H1 (cell line): ENCODE measurements around the gene SLC25A30. TPM values are rescaled to one million over a fixed set of nuclear protein-coding genes. Genes with fewer than 3 reads are reported as not detected.

ENCODE experiments used
- CTCF ChIA-PET: fragments of 300-600 bp; sonication (Branson Sonifier 250); formaldehyde crosslinking; loops from one replicate; lab custom pipeline; 2021; ENCODE audit not compliant: partially characterized antibody; lab: Charles Lee
- POLR2A ChIA-PET: fragments of 300-600 bp; sonication (Branson Sonifier 250); formaldehyde crosslinking; loops from one replicate; lab custom pipeline; 2021; ENCODE audit warnings: inconsistent platforms; ENCODE audit not compliant: partially characterized antibody; lab: Charles Lee
- DNase-seq, 2 experiments: peaks; one replicate each; pipeline versions ENCODE4 v3.0.0 to v3.0.0-alpha.2; 2010 to 2022; ENCODE audit warnings: low spot score in 2 of 2, low read depth in 1 of 2, mixed read lengths in 1 of 2
- FAIRE-seq: peaks from 2 replicates; lab custom pipeline; 2011; peaks lifted over from hg19 to GRCh38; lab: Jason Lieb, UNC
- H2AFZ ChIP-seq: 2 replicates; pipeline ENCODE4 v1.8.1; 2012; ENCODE audit warnings: low read length, inconsistent platforms
- H2AK5ac ChIP-seq: 2 replicates; pipeline ENCODE4 v1.6.1; 2013; ENCODE audit warnings: low read depth, low read length
- H2BK120ac ChIP-seq: replicated peaks from 2 replicates; pipeline ENCODE3; 2013; ENCODE audit warnings: low read depth, low read length, inconsistent platforms
- H2BK12ac ChIP-seq: 2 replicates; pipeline ENCODE4 v1.6.1; 2013; ENCODE audit warnings: low read depth, low read length
- H2BK15ac ChIP-seq: 2 replicates; pipeline ENCODE4 v1.6.1; 2013; ENCODE audit warnings: low read length
- H2BK20ac ChIP-seq: 2 replicates; pipeline ENCODE4 v1.6.1; 2013; ENCODE audit warnings: low read length
- H2BK5ac ChIP-seq: 2 replicates; pipeline ENCODE4 v1.6.1; 2013; ENCODE audit warnings: low read depth, low read length
- H3K14ac ChIP-seq: 2 replicates; pipeline ENCODE4 v1.6.1; 2013; ENCODE audit warnings: inconsistent platforms; ENCODE audit not compliant: insufficient read length
- H3K18ac ChIP-seq: 2 replicates; pipeline ENCODE4 v1.6.1; 2013; ENCODE audit warnings: low read length; ENCODE audit errors: extremely low read depth
- H3K23ac ChIP-seq: 2 replicates; pipeline ENCODE4 v1.6.1; 2013; ENCODE audit warnings: inconsistent platforms; ENCODE audit not compliant: insufficient read length
- H3K23me2 ChIP-seq: 2 replicates; pipeline ENCODE4 v1.6.1; 2013; ENCODE audit warnings: low read depth, low read length
- H3K27ac ChIP-seq: 2 replicates; pipeline ENCODE4 v1.6.1; 2011; ENCODE audit warnings: low read depth, low read length, inconsistent platforms
- H3K27me3 ChIP-seq, 4 experiments: replicated peaks in 1 of 4; 1 replicate in 1 of 4; 2 replicates in 3 of 4; pipeline versions ENCODE4 v1.6.1 to v1.8.1; 2011 to 2013; ENCODE audit warnings: low read length in 3 of 4, mild to moderate bottlenecking in 3 of 4, inconsistent platforms in 2 of 4, mixed read lengths in 2 of 4, moderate library complexity in 1 of 4; ENCODE audit not compliant: control insufficient read depth in 3 of 4, insufficient read depth in 3 of 4; ENCODE audit errors: extremely low read depth in 1 of 4
- H3K36me3 ChIP-seq, 4 experiments: 2 replicates each; pipeline versions ENCODE4 v1.6.1 to v1.8.1; 2011 to 2013; ENCODE audit warnings: mild to moderate bottlenecking in 4 of 4, low read length in 3 of 4, moderate library complexity in 2 of 4, control low read depth in 1 of 4, inconsistent platforms in 1 of 4; ENCODE audit not compliant: insufficient read depth in 4 of 4, control insufficient read depth in 2 of 4
- H3K4ac ChIP-seq: replicated peaks from 2 replicates; pipeline ENCODE3; 2013; ENCODE audit warnings: low read length, low read depth, mixed read lengths, inconsistent platforms; ENCODE audit not compliant: insufficient read length
- H3K4me1 ChIP-seq, 4 experiments: replicated peaks in 1 of 4; 1 replicate in 1 of 4; 2 replicates in 3 of 4; pipeline versions ENCODE4 v1.6.1 to v1.8.1; 2011 to 2013; ENCODE audit warnings: low read length in 3 of 4, inconsistent platforms in 2 of 4, mixed read lengths in 1 of 4; ENCODE audit not compliant: insufficient read depth in 4 of 4, control insufficient read depth in 3 of 4
- H3K4me2 ChIP-seq, 2 experiments: 2 replicates each; pipeline versions ENCODE4 v1.6.1 to v1.8.1; 2011 to 2013; ENCODE audit warnings: low read depth in 2 of 2, low read length in 2 of 2, control low read depth in 1 of 2, inconsistent platforms in 1 of 2, mild to moderate bottlenecking in 1 of 2; ENCODE audit not compliant: insufficient read depth in 1 of 2
- H3K4me3 ChIP-seq, 4 experiments: fragments of 200-600, 300-600 bp in 1 of 4; sonication (generic), shearing (Covaris generic), sonication (Bioruptor Twin) in 1 of 4; 2 replicates each; pipeline versions ENCODE4 v1.5.1 to v1.8.1; 2011 to 2016; ENCODE audit warnings: low read length in 4 of 4, low read depth in 3 of 4, control low read depth in 2 of 4, inconsistent platforms in 2 of 4, mild to moderate bottlenecking in 2 of 4, mixed read lengths in 1 of 4, moderate library complexity in 1 of 4; ENCODE audit not compliant: insufficient read depth in 2 of 4; ENCODE audit errors: extremely low read depth in 1 of 4
- H3K56ac ChIP-seq: replicated peaks from 2 replicates; pipeline ENCODE3; 2013; ENCODE audit warnings: low read depth, mild to moderate bottlenecking, mixed read lengths, low read length, inconsistent platforms; ENCODE audit not compliant: insufficient read length
- H3K79me1 ChIP-seq: 2 replicates; pipeline ENCODE4 v1.6.1; 2013; ENCODE audit warnings: low read depth, low read length, control low read depth
- H3K79me2 ChIP-seq, 2 experiments: 2 replicates each; pipeline versions ENCODE4 v1.6.1 to v1.8.1; 2012 to 2013; ENCODE audit warnings: low read length in 2 of 2, mild to moderate bottlenecking in 2 of 2, inconsistent platforms in 1 of 2; ENCODE audit not compliant: insufficient read depth in 2 of 2, control insufficient read depth in 1 of 2
- H3K9ac ChIP-seq, 4 experiments: replicated peaks in 1 of 4; 1 replicate in 1 of 4; 2 replicates in 3 of 4; pipeline versions ENCODE4 v1.6.1 to v1.8.1; 2011 to 2013; ENCODE audit warnings: low read depth in 3 of 4, low read length in 3 of 4, control low read depth in 2 of 4, mild to moderate bottlenecking in 2 of 4, moderate library complexity in 2 of 4, inconsistent platforms in 1 of 4; ENCODE audit errors: extremely low read depth in 1 of 4
- H3K9me3 ChIP-seq, 2 experiments: 2 replicates each; pipeline versions ENCODE4 v1.6.1 to v1.8.1; 2012 to 2013; ENCODE audit warnings: mild to moderate bottlenecking in 2 of 2, moderate library complexity in 2 of 2, control low read depth in 1 of 2, inconsistent platforms in 1 of 2, low read depth in 1 of 2, low read length in 1 of 2, mixed read lengths in 1 of 2; ENCODE audit not compliant: insufficient read depth in 2 of 2
- H4K20me1 ChIP-seq, 2 experiments: replicated peaks in 1 of 2; 2 replicates each; pipeline versions ENCODE3 to v1.8.1; 2011 to 2013; ENCODE audit warnings: inconsistent platforms in 2 of 2, low read length in 2 of 2, mild to moderate bottlenecking in 1 of 2; ENCODE audit not compliant: insufficient read depth in 2 of 2, control insufficient read depth in 1 of 2
- H4K5ac ChIP-seq: 2 replicates; pipeline ENCODE4 v1.6.1; 2013; ENCODE audit warnings: low read length, low read depth, mixed read lengths, inconsistent platforms; ENCODE audit not compliant: insufficient read length
- H4K8ac ChIP-seq: 2 replicates; pipeline ENCODE4 v1.8.0; 2013; ENCODE audit warnings: mild to moderate bottlenecking, moderate library complexity, low read length, inconsistent platforms; ENCODE audit not compliant: insufficient read depth; ENCODE audit errors: extremely low read depth
- H4K91ac ChIP-seq: replicated peaks from 2 replicates; pipeline ENCODE3; 2013; ENCODE audit warnings: low read length, mixed read lengths, inconsistent platforms; ENCODE audit not compliant: insufficient read length
- EZH2 ChIP-seq: fragments of 200-600 bp; sonication (generic); IDR thresholded peaks from 2 replicates; pipeline ENCODE4 v1.7.1; 2012; ENCODE audit warnings: low read depth, mild to moderate bottlenecking, moderate library complexity, low read length, inconsistent platforms; ENCODE audit not compliant: severe bottlenecking
- WGBS, 2 experiments: shearing (Covaris generic) in 1 of 2; methylation state at CpG; one replicate each; pipeline versions ENCODE4 v1.1.6 to v1.1.7; 2013 to 2015; ENCODE audit warnings: low lambda C conversion rate in 2 of 2, mixed read lengths in 2 of 2, inconsistent platforms in 1 of 2, low coverage in 1 of 2, missing lambda C conversion rate in 1 of 2; ENCODE audit not compliant: insufficient replicate concordance in 2 of 2, insufficient coverage in 1 of 2, insufficient read length in 1 of 2; ENCODE audit errors: extremely low coverage in 1 of 2, missing lambda C conversion rate in 1 of 2; 5-methylcytosine and 5-hydroxymethylcytosine counted together
- polyA plus RNA-seq, 7 experiments: library from polyadenylated mRNA; depleted of rRNA in 3 of 7; stranded (reverse) in 5 of 7; unstranded in 2 of 7; fragments of >200 nt in 5 of 7; fragments of 200-250 nt in 2 of 7; gene quantifications; 1 replicate in 5 of 7; 2 replicates in 1 of 7; 4 replicates in 1 of 7; pipeline versions ENCODE4 v1.2.1 to v1.2.3, GENCODE V29; 2011 to 2013; ENCODE audit warnings: missing spikeins in 2 of 7, mixed read lengths in 2 of 7
- total RNA-seq: library from RNA; stranded (reverse); fragmentation: NEBNext Ultra II Directional; extraction: Animal tissue kit (Norgen Biotek cat#: 25700); gene quantifications from 2 replicates; pipeline ENCODE4 v1.2.1, GENCODE V29; 2021

SLC25A30 gene
- total and polyA plus RNA-seq, 2 of the 8 experiments (the other 6 are each of a cell fraction or from before 2014, with no cell fraction given): 2.1 to 8.7 TPM

DNA sequence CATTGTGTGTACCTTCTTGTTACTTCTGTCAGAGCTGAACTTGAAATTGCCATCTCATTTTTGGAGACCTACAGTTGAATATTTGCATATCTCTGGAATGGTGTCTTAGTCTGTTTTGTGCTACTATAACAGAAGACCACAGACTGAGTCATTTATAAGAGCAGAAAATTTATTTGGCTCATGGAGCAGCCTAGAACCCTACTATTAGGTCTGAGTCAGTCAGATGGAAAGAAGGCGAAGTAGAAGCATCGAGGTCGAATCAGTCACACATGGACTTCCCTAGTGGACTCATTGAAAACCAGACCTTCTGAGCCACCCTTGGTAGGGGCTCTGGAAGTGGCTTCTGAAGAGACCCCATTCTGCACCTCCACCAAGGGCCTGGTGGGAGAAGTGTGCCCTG lies 43.3 kb downstream of the SLC25A30 start:
- H2AFZ ChIP-seq: no peak overlapping the region
- no peak for TF ChIP-seq EZH2
- no peak overlapping the region for H3K4me2 ChIP-seq
- H3K23ac ChIP-seq: no peak overlapping the region
- no peak overlapping the region for H3K18ac ChIP-seq
- H3K79me1 ChIP-seq: no peaks in the 10 kb centered on the region
- H3K4ac ChIP-seq: no peak overlapping the region
- no peaks in the 10 kb centered on the region for H3K9me3 ChIP-seq
- H3K4me1 ChIP-seq: peaks cover 0 to 2% (median under 1%) of the 10 kb centered on the region in 4 experiments; a peak in 4 of 7 replicates
- H4K8ac ChIP-seq: no peak overlapping the region
- no peak overlapping the region for H2BK120ac ChIP-seq
- H3K27me3 ChIP-seq: no peaks in the 10 kb centered on the region
- H3K9ac ChIP-seq: no peak overlapping the region
- CTCF ChIA-PET: interaction anchor here (0.9 to 12.3 kb wide), 3 partner anchors 9 to 121 kb away, joined by 3 to 164 read pairs (median 3); no protein-coding TSS in a partner anchor
- H3K56ac ChIP-seq: no peak overlapping the region
- no peak overlapping the region for H2AK5ac ChIP-seq
- peaks cover 0 to 2% of the 10 kb centered on the region in 2 experiments for H4K20me1 ChIP-seq
- H4K91ac ChIP-seq: no peak overlapping the region
- H3K14ac ChIP-seq: no peak overlapping the region
- H3K79me2 ChIP-seq: no peaks in the 10 kb centered on the region
- no peak overlapping the region for H2BK20ac ChIP-seq
- no peaks in the 10 kb centered on the region for H3K23me2 ChIP-seq
- POLR2A ChIA-PET: no interaction called here
- H2BK12ac ChIP-seq: no peak overlapping the region
- no peak overlapping the region for H3K4me3 ChIP-seq
- WGBS, 2 experiments: 79% methylated on average over 3 of the region's 3 CpGs; no CpG with 5 or more reads in 1 of the 2 experiments
- no peak overlapping the region for H4K5ac ChIP-seq
- no peak overlapping the region for H3K27ac ChIP-seq
- DNase-seq (no peak), FAIRE-seq (no peak)
- H3K36me3 ChIP-seq: no peaks in the 10 kb centered on the region; a peak in 1 of 8 replicates
- H2BK15ac ChIP-seq: no peak overlapping the region
- H2BK5ac ChIP-seq: no peak overlapping the region
